IMR-90 (cell line): ENCODE data around the gene ZDHHC14. TPM values are rescaled to one million over a fixed set of nuclear protein-coding genes. Genes with fewer than 3 reads are reported as not detected.

Experiments used
- ATAC-seq: fragments of 200-7000 bp; cut with Tn5 transposase; 2 replicates; pipeline ENCODE4 v1.9.1; 2020; ENCODE audit warnings: low read depth, mild to moderate bottlenecking, moderate library complexity
- BruUV-seq: library from RNA; stranded (reverse); fragments of 400-500 nt; replicated peaks from 2 replicates; lab custom pipeline; 2021; lab: Mats Ljungman, UMichigan
- CTCF ChIA-PET: fragments of 300-600 bp; formaldehyde crosslinking; extraction: SDS; loops from one replicate; lab custom pipeline; 2021; ENCODE audit warnings: antibody characterized with exemption; lab: Yijun Ruan, JAX
- POLR2A ChIA-PET: fragments of 300-600 bp; sonication (Branson Sonifier 250); formaldehyde crosslinking; loops from one replicate; lab custom pipeline; 2022; ENCODE audit warnings: antibody characterized with exemption; ENCODE audit not compliant: unreplicated experiment; lab: Charles Lee
- DNase-seq: peaks from one replicate; pipeline ENCODE4 v3.0.0; 2013
- H2AFZ ChIP-seq: replicated peaks from 2 replicates; pipeline ENCODE3; 2013; ENCODE audit warnings: low read length, mild to moderate bottlenecking; ENCODE audit not compliant: poor library complexity
- H2AK5ac ChIP-seq: 2 replicates; pipeline ENCODE4 v1.6.1; 2013; ENCODE audit warnings: low read depth, low read length, inconsistent platforms
- H2AK9ac ChIP-seq: replicated peaks from 2 replicates; pipeline ENCODE3; 2013; ENCODE audit warnings: mild to moderate bottlenecking, low read depth, low read length, moderate library complexity; ENCODE audit not compliant: poor library complexity
- H2BK120ac ChIP-seq: 2 replicates; pipeline ENCODE4 v1.6.1; 2013; ENCODE audit warnings: low read depth, low read length, inconsistent platforms
- H2BK15ac ChIP-seq: 3 replicates; pipeline ENCODE4 v1.6.1; 2013; ENCODE audit warnings: low read depth, low read length, inconsistent platforms
- H2BK20ac ChIP-seq: 2 replicates; pipeline ENCODE4 v1.6.1; 2013; ENCODE audit warnings: low read depth, mild to moderate bottlenecking, inconsistent platforms, low read length, moderate library complexity
- H2BK5ac ChIP-seq: 2 replicates; pipeline ENCODE4 v1.6.1; 2013; ENCODE audit warnings: mild to moderate bottlenecking, low read depth, low read length, inconsistent platforms; ENCODE audit not compliant: poor library complexity, severe bottlenecking
- H3K14ac ChIP-seq: replicated peaks from 2 replicates; pipeline ENCODE4 v1.6.1; 2013; ENCODE audit warnings: low read depth, low read length, inconsistent platforms
- H3K18ac ChIP-seq: 2 replicates; pipeline ENCODE4 v1.6.1; 2013; ENCODE audit warnings: low read depth, low read length, control low read depth
- H3K23ac ChIP-seq: 2 replicates; pipeline ENCODE4 v1.6.1; 2013; ENCODE audit warnings: low read depth, low read length, inconsistent platforms
- H3K27ac ChIP-seq: 2 replicates; pipeline ENCODE4 v1.5.1; 2013; ENCODE audit warnings: mild to moderate bottlenecking, control low read depth, low read length; ENCODE audit not compliant: insufficient read depth
- H3K27me3 ChIP-seq: 2 replicates; pipeline ENCODE4 v1.6.1; 2013; ENCODE audit warnings: low read length; ENCODE audit not compliant: control insufficient read depth, insufficient read depth
- H3K36me3 ChIP-seq: 2 replicates; pipeline ENCODE4 v1.6.1; 2013; ENCODE audit warnings: low read length, mixed read lengths; ENCODE audit not compliant: control insufficient read depth, insufficient read depth
- H3K4ac ChIP-seq: 2 replicates; pipeline ENCODE4 v1.6.1; 2013; ENCODE audit warnings: low read depth, low read length, inconsistent platforms
- H3K4me1 ChIP-seq: 2 replicates; pipeline ENCODE4 v1.6.1; 2013; ENCODE audit warnings: low read length, mixed read lengths; ENCODE audit not compliant: control insufficient read depth, insufficient read depth
- H3K4me2 ChIP-seq: 2 replicates; pipeline ENCODE4 v1.6.1; 2013; ENCODE audit warnings: low read depth, mild to moderate bottlenecking, control low read depth, low read length, moderate library complexity
- H3K4me3 ChIP-seq: 2 replicates; pipeline ENCODE4 v1.5.1; 2013; ENCODE audit warnings: low read depth, mild to moderate bottlenecking, control low read depth, low read length, moderate library complexity; ENCODE audit not compliant: insufficient read depth
- H3K56ac ChIP-seq: 2 replicates; pipeline ENCODE4 v1.6.1; 2013; ENCODE audit warnings: low read length, inconsistent platforms; ENCODE audit not compliant: insufficient read depth; ENCODE audit errors: extremely low read depth
- H3K79me1 ChIP-seq, 2 experiments: 2 replicates each; pipeline ENCODE4 v1.6.1; 2013; ENCODE audit warnings: low read length in 2 of 2, inconsistent platforms in 1 of 2, low read depth in 1 of 2
- H3K9ac ChIP-seq: 2 replicates; pipeline ENCODE4 v1.6.1; 2013; ENCODE audit warnings: low read depth, low read length, control low read depth
- H3K9me1 ChIP-seq: 2 replicates; pipeline ENCODE4 v1.6.1; 2013; ENCODE audit warnings: low read length, inconsistent platforms; ENCODE audit not compliant: insufficient read depth
- H3K9me3 ChIP-seq: 2 replicates; pipeline ENCODE4 v1.6.1; 2013; ENCODE audit warnings: low read length; ENCODE audit not compliant: control insufficient read depth, insufficient read depth
- H4K20me1 ChIP-seq: 2 replicates; pipeline ENCODE4 v1.6.1; 2013; ENCODE audit warnings: low read length, inconsistent platforms; ENCODE audit not compliant: insufficient read depth
- H4K5ac ChIP-seq: 2 replicates; pipeline ENCODE4 v1.6.1; 2013; ENCODE audit warnings: mild to moderate bottlenecking, low read depth, low read length, control low read depth
- H4K8ac ChIP-seq, 2 experiments: 2 replicates each; pipeline ENCODE4 v1.6.1; 2013; ENCODE audit warnings: low read depth in 2 of 2, low read length in 2 of 2, control low read depth in 1 of 2, inconsistent platforms in 1 of 2
- H4K91ac ChIP-seq: 2 replicates; pipeline ENCODE4 v1.6.1; 2013; ENCODE audit warnings: low read depth, low read length, inconsistent platforms; ENCODE audit not compliant: insufficient read depth
- BHLHE40 ChIP-seq: fragments of 150-350 bp; IDR thresholded peaks from 2 replicates; pipeline ENCODE4 v1.6.1; 2016; ENCODE audit warnings: mild to moderate bottlenecking, low read depth, low read length
- FOS ChIP-seq: fragments of 150-350 bp; IDR thresholded peaks from 2 replicates; pipeline ENCODE4 v1.6.1; 2016; ENCODE audit warnings: low read depth, low read length
- NFE2L2 ChIP-seq: fragments of 150-350 bp; IDR thresholded peaks from 2 replicates; pipeline ENCODE4 v1.6.1; 2016; ENCODE audit warnings: low read depth, mild to moderate bottlenecking, low read length
- RAD21 ChIP-seq: IDR thresholded peaks from 2 replicates; pipeline ENCODE4 v1.6.1; 2012; ENCODE audit warnings: low read length, improper control_type of control experiment
- RCOR1 ChIP-seq: IDR thresholded peaks from 2 replicates; pipeline ENCODE4 v1.6.1; 2012; ENCODE audit warnings: mild to moderate bottlenecking, low read length, improper control_type of control experiment; ENCODE audit not compliant: insufficient replicate concordance
- RFX5 ChIP-seq: IDR thresholded peaks from 2 replicates; pipeline ENCODE4 v1.8.0; 2012; ENCODE audit warnings: low read depth, mild to moderate bottlenecking, low read length, moderate library complexity
- WGBS, 2 experiments: methylation state at CpG; one replicate each; pipeline versions ENCODE4 v1.1.5 to v1.1.7; 2013; ENCODE audit warnings: missing lambda C conversion rate in 2 of 2; ENCODE audit not compliant: insufficient read length in 1 of 2; ENCODE audit errors: extremely low coverage in 2 of 2; 5-methylcytosine and 5-hydroxymethylcytosine counted together
- dilution Hi-C: fragments of 300-500 bp; cut with HindIII; formaldehyde crosslinking; loops from one replicate; pipeline ENCODE4 v1.14.3; 2018; ENCODE audit warnings: low sequenced_read_pairs; ENCODE audit not compliant: unreplicated experiment
- in situ Hi-C: fragments of 300-500 bp; cut with MboI; formaldehyde crosslinking; loops from 3 replicates; pipeline ENCODE4 v1.14.3; 2019; ENCODE audit warnings: low sequenced_read_pairs, inconsistent platforms, mixed read lengths
- intact Hi-C: fragments of 100-400 bp; cut with micrococcal nuclease; formaldehyde crosslinking; loops from 2 replicates; pipeline ENCODE4 v1.10.0; 2022
- polyA plus RNA-seq, 3 experiments: library from polyadenylated mRNA; depleted of rRNA; stranded (reverse); fragments of >200 nt; gene quantifications; 2 replicates each; pipeline ENCODE4 v1.2.3, GENCODE V29; 2012; ENCODE audit warnings: low replicate concordance in 1 of 3
- total RNA-seq: library from RNA; depleted of rRNA; stranded (reverse); fragments of >200 nt; gene quantifications from 2 replicates; pipeline ENCODE4 v1.2.3, GENCODE V29; 2012

ZDHHC14 gene
- total and polyA plus RNA-seq, 2 of the 4 experiments (the other 2 are of a cell fraction), result 0.90 to 2.0 TPM

DNA sequence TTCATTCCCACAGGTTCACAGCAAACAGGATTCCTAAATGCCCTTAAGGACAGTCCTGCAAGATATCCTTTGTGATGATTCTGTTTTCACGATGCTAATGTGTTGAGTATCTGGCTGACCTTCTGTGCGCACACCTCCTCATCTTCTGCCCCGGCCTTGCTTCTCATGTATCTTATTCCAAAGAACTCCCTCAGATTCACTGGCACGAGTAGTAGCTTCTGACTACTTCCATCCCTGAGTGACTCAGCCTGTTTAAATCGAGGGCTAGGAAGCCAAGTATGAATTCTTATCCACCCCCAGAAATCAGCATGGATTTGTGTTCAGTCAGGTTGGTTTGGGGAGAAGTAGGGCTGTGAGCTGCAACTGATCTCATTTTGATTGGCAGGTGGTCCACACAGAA, 251.8 kb downstream of the ZDHHC14 start:
- H4K5ac ChIP-seq, result no peak overlapping the region
- peak; percentile 93 for ATAC-seq
- no CpG with 5 or more reads among the region's 5 CpGs for WGBS, 2 experiments
- H4K8ac ChIP-seq, result no peak overlapping the region
- no peak overlapping the region for H3K56ac ChIP-seq
- H2AK9ac ChIP-seq, result no peak overlapping the region
- intact Hi-C loops (no loop called here), in situ Hi-C loops (no loop called here), dilution Hi-C loops (no loop called here)
- TF ChIP-seq BHLHE40 (peak; percentile 66), RAD21 (no peak), FOS (0 out of 2 replicates have a peak, but pooled peaks have one; percentile 11), RFX5 (no peak), RCOR1 (no peak), NFE2L2 (peak; percentile 52; the same call in 1 of the 2 replicates)
- no peaks in the 10 kb centered on the region for H3K79me1 ChIP-seq
- H3K14ac ChIP-seq, result no peak overlapping the region
- H3K9me3 ChIP-seq, result no peaks in the 10 kb centered on the region
- no peak overlapping the region for H2BK5ac ChIP-seq
- H3K4me3 ChIP-seq, result no peak overlapping the region
- H3K9ac ChIP-seq, result no peak overlapping the region
- H2AK5ac ChIP-seq, result no peak overlapping the region
- no peaks in the 10 kb centered on the region for H3K36me3 ChIP-seq
- H3K4ac ChIP-seq, result no peak overlapping the region
- H3K27ac ChIP-seq, result no peak overlapping the region
- peaks cover 2% of the 10 kb centered on the region; the same call in 1 of the 2 replicates for H3K4me1 ChIP-seq
- no peak overlapping the region for H3K4me2 ChIP-seq
- ChIA-PET POLR2A (no interaction called here), CTCF (no interaction called here)
- H2BK120ac ChIP-seq, result no peak overlapping the region
- DNase-seq, result peak; percentile 89
- peaks cover 4% of the 10 kb centered on the region; the same call in 1 of the 2 replicates for H3K9me1 ChIP-seq
- no peak overlapping the region for H3K23ac ChIP-seq
- no TSS peak for BruUV-seq
- H3K27me3 ChIP-seq, result no peaks in the 10 kb centered on the region
- no peak overlapping the region for H2BK15ac ChIP-seq
- H4K91ac ChIP-seq, result no peak overlapping the region
- H2BK20ac ChIP-seq, result no peak overlapping the region
- no peak overlapping the region for H2AFZ ChIP-seq
- no peaks in the 10 kb centered on the region for H4K20me1 ChIP-seq
- H3K18ac ChIP-seq, result no peak overlapping the region
